GM18867 (cell line): ENCODE results near the gene HPGDS.
"Not testable (repeated sequence)": the region's sequence is repeated elsewhere in the genome, so short reads cannot be mapped to it uniquely, and the experiment has no call there.

Experiments used
- ATAC-seq: cut with Tn5 transposase; IDR thresholded peaks from one replicate; pipeline ENCODE4 v1.9.1; 2021; ENCODE audit warnings: mild to moderate bottlenecking, moderate library complexity; ENCODE audit not compliant: unreplicated experiment

The HPGDS gene

GRCh38 chr4:94332983-94333590 is 9.5 kb downstream of the HPGDS start:
- no peak for ATAC-seq

- no peak for ATAC-seq
These were observed 12.7 kb downstream of the HPGDS start for GRCh38 chr4:94329933-94330332.

- ATAC-seq = no peak
These were observed 16.8 kb downstream of the HPGDS start for GRCh38 chr4:94325835-94326234.

- ATAC-seq = not testable (repeated sequence)
These were observed 22.7 kb downstream of the HPGDS start for GRCh38 chr4:94319927-94320326.

- no peak for ATAC-seq
These were observed 35.3 kb downstream of the HPGDS start for GRCh38 chr4:94307231-94307871.

- ATAC-seq = no peak
These were observed 35.9 kb downstream of the HPGDS start for GRCh38 chr4:94306713-94307112.

- ATAC-seq = no peak
These were observed 37.0 kb downstream of the HPGDS start for GRCh38 chr4:94305466-94306225.

- peak; percentile 79 for ATAC-seq
These were observed 38.2 kb downstream of the HPGDS start for GRCh38 chr4:94304365-94304971.

- ATAC-seq = no peak
These were observed 40.4 kb downstream of the HPGDS start for GRCh38 chr4:94302191-94302590.

- ATAC-seq = no peak
These were observed 43.8 kb downstream of the HPGDS start for GRCh38 chr4:94298725-94299252.

- not testable (repeated sequence) for ATAC-seq
These were observed 47.2 kb downstream of the HPGDS start for GRCh38 chr4:94295473-94295872.

- not testable (repeated sequence) for ATAC-seq
These were observed 48.7 kb downstream of the HPGDS start for GRCh38 chr4:94293981-94294380.

GRCh38 chr4:94290245-94290644 is 52.4 kb downstream of the HPGDS start:
- ATAC-seq = no peak

GRCh38 chr4:94285666-94286065 is 57.0 kb downstream of the HPGDS start:
- no peak for ATAC-seq

- ATAC-seq = no peak
These were observed 57.7 kb downstream of the HPGDS start for GRCh38 chr4:94284889-94285288.

- ATAC-seq = no peak
These were observed 63.9 kb downstream of the HPGDS start for GRCh38 chr4:94278781-94279180.

GRCh38 chr4:94277534-94277933 is 65.1 kb downstream of the HPGDS start:
- no peak for ATAC-seq

- ATAC-seq = no peak
These were observed 66.4 kb downstream of the HPGDS start for GRCh38 chr4:94276204-94276603.

GRCh38 chr4:94274912-94275311 is 67.7 kb downstream of the HPGDS start:
- no peak for ATAC-seq

- ATAC-seq = no peak
These were observed 71.4 kb downstream of the HPGDS start for GRCh38 chr4:94271248-94271647.

GRCh38 chr4:94267037-94267436 is 75.6 kb downstream of the HPGDS start:
- no peak for ATAC-seq
